CD4-positive, alpha-beta T cell treated with Interleukin-12 subunit alpha and Interleukin-12 subunit beta, for 1 hour (primary cell): ENCODE data around the gene THRA.

Experiments used
- DNase-seq: peaks from one replicate; pipeline ENCODE4 v3.0.0-alpha.2; 2020

Gene THRA

DNA sequence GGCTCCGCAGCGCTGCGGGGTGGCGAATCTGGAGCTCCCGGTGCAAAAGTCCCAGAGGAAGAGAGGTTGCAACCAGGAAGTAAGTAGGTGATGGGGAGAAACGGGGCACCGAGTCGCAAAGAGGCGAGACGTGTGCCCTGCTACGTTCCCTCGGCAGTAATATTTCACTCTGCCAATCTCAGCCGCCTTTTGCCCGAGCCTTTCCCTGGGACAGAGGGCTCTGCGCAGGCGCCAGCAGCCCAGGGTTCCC is 37.6 kb downstream of the THRA start, which contains the start of gene NR1D1:
TSS of gene NR1D1 (minus strand) at position 171 of the 250 bp plus-strand sequence. CDS start 495 bp downstream, outside the sequence.
- no peak for DNase-seq

DNA sequence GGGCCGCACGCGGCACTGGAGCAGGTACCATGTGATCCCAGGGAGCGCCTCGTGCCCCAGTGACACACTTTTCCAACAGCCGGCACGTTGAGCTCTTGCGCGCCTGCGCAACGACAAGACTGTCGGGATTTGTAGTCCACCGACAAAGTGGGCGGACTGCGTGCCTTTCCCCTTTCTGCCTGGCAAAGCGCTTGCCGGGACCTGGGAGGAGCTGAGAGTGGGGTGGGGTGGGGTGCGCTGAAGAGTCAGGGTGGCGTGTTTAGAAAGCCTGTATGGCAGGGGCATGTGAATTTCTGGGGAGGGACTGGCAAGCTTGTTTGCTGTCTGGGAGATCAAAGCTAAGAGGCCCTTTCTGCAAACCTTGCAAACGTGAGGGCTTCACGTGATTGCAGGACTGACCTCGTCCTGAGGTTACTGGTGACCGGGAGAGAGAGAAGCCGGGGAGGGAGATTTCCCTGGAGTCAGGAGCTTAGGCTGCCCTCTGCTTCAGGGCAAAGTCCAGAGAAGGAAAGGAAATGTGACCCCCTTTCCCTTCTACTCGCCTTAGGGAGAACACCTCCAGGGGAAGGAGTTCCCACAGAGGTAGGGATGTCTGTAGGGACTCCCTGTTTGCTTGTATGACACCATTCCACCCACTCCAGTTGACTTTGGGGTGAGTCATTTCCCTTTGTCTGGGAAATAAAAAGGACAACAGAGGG is 38.1 kb downstream of the THRA start:
- DNase-seq, result peak; percentile 92

DNA sequence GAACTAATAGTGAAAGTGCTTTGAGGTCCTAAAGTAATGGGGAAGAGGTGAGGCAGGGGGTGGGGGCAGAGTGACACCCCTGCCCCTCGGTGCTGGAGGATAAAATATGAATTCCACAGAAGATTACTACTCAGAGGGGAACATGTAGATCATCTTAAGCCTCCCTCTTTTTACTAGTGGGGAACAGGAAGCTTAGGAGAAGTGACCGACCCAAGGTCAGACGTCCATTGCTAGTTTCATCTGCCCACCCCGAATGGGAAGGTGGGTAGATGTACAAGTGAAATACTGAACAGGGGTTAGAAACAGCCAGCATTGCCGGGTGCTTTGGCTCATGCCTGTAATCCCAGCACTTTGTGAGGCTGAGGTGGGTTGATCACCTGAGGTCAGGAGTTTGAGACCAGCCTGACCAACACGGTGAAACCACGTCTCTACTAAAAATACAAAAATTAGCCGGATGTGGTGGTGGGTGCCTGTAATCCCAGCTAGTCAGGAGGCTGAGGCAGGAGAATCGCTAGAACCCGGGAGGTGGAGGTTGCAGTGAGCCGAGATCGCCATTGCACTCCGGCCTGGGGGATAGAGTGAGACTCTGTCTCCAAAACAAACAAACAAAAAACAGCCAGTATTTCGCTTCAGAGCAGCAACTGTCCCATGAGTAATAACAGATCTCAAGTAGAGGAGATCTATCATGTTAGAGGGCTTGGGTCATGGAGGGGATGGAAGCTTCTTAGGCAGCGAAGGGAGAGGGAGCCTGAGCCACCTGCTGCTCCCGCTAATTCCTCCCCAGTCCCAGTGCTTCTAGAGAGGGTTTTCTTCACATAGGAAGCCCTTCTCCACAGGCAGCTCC is 38.8 kb downstream of the THRA start:
- DNase-seq, result no peak

DNA sequence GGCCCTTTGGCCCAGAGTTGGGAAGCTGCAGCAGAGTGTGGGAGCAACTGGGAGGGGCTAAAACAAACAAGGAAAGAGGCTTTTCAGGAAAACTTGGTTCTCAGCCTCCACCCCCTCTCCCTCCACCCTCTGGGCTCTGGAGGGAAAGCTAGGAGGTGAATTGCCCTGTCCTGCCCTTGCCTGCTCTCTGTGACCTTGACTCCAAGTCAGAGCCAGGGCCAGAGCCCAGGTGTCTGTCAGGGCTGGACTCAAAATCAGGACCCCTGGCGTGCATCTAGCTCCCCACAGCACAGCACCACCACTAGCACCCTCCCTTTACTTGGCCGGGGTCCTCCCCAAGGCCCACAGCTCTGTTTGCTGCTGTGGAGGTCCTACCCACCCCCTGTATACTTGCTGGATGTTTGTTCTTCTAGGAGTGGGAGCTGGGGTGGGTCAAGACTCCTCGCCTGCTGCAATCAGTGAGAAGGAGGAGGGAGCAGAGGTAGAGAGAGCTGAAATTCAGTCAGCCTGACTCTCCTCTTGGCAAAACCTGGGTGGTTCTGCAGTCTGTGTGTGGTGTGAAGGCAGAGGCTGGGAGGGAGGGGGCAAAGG is 40.4 kb downstream of the THRA start:
- DNase-seq, result no peak

DNA sequence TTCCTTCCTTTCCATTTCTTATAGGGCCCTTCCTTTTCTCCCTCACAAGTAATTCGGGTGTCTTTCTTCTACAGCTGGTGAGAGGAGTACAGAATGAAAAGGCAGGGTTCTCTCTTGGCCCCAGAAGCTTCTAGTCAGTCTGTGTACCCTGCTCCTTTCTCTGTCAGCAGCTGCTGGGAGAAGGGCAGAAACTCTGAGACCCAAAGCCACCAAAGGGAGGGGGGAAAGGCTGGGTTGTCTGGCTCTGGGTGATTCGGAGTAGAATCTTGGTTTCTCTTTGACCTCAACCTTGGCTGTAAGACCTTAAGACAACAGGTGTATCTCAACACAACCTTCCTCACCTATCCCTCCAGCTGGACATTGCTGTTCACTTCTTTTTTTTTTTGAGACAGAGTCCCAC is 40.9 kb downstream of the THRA start:
- DNase-seq, result no peak

DNA sequence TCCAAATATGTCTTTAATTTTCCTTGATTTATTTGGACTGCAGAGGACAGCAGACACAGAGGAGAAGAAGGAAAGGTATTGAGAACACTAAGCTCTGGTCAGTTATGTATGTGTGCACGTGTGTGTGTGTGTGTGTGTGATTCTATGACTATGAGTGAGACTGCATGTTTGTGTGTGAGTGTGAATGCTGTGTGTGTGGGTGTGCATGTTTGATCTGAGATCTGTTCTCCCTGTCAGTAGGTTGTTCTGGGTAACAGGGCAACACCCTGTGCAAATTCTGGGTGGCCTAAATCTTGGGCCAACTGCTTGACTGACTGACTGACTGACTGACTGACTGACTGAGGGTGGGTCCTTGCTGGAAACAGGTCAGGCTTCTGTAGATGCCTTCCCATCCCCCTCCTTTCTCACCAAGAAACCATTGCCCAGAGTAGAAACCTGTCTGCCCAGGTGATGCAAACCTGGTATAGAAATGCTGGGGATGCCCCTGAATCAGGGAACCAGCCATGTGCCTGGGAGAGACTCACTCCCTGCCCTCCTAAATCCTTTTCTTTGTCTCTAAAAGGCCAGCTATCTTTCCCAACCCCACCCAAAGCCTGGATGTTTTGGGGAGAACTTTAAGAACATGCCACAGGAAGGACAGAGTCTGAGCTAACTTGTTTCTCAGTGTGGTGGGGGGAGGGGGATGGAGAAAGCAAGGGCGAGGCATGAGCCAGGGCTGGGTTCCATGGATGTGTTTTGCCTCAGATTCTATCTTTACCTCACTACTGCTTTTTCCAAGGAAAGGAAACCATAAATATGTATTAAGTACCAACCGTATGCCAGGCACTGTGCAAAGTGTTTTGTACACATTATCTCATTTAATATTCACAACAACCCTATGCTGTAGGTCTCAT is 42.1 kb downstream of the THRA start:
- DNase-seq, result no peak

DNA sequence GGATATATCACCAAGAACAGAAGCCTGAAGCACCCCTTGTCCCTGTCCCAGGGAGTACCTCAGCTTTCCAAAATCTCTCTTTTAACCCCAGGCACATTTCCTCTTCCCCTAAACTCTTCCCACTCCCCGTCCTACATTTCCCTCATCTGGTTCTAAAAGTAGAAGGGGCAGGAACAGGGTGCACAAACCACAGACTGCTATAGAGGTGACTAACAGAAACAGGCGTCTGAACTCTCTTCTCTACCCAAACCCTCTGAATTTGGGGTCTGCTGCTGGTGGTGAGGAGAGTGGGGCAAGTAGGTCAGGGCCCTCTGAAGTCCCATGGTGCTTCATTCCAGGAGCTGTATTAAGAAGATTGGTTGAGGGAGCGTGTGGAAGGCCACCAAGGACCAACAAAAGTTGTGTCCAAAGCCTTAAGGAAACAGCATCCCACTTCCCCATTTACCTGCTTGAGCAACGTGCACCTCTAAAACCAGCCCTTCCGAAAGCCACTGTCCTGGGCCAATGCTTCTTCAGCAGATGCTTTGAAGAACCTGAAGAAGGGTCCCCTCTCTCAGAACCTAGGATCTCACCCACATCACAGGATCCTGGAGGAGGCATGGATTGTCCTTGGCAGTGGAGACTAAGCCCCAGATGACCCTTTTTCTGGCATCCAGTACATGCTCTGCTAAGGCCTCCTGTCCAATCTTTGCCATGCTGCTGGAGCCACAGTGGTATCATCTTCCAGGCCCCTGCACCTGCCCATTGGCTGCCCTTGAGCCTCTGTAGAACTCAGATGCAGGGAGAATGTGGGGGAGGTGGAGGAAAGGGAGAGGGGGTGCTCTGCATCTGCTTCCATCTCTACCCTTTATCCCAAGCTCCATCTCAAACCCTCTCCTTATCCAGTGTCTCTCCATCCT is 43.3 kb downstream of the THRA start:
- no peak for DNase-seq

DNA sequence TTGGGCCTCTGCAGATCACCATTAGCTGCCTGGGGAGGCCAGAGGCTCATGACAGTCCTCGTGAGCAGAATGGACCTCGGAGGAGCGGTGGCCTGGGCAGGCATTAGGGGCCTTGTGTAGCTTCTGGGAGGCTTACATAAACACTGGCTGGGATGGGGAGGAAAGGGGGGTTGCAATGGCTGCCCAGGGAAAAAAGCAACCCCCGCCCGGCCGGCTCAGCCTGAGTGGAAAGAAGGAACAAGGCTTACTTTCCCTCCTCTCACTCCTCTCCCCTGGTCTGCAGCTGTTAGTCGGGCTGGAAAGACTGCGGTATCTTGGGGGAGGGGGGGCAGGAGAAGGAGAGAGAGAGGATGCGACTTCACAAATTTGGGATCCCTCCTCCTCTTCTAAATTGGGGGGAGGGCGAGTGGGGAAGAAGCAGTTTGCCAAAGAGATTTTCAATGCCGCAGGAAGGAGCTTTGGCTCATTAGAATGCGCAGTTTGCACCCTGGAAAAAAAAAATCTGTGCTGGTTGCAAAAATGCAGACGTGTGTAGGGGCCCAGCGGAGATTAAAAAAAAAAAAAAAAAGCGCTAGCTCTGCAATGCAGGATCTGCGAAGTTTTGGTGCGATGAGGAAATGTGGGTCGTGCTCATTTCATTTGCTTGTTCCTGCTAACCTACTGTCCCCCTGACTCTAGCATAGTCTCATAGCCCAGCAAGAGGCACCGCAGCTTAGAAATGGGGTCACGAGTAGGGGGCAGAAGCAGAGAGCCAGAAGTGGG is 44.2 kb downstream of the THRA start:
- DNase-seq, result no peak

DNA sequence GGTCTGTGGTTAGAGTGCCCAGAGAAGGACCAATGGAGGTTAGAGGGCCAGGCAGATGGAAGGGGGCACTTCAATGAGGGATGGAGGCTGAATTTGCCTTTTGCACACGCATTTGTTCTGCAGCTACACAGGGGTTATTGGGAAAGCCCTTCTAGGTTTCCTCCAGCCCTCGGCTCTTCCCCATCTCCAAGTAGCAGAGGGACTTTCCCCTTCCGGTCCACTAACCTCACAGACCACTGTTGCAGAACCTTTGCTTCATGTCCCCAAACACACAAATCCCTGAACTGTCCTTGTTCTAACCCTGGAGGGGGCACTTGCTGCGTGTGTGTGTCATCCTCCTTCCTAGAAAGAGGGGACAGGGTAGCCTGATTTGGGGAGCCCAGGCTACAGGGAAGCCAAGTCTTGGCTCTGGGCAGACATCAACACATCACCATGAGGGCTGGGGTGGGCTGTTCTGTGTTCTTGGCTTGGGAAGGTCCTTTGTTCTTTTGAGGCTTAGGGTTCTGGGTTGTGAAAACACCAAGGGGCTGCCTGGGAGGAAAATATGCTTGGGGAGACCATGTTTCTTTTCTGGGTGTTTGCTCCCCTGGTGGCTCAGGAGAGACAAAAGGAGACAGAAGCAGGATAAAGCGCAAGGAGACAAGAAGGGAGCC is 44.9 kb downstream of the THRA start:
- no peak for DNase-seq

DNA sequence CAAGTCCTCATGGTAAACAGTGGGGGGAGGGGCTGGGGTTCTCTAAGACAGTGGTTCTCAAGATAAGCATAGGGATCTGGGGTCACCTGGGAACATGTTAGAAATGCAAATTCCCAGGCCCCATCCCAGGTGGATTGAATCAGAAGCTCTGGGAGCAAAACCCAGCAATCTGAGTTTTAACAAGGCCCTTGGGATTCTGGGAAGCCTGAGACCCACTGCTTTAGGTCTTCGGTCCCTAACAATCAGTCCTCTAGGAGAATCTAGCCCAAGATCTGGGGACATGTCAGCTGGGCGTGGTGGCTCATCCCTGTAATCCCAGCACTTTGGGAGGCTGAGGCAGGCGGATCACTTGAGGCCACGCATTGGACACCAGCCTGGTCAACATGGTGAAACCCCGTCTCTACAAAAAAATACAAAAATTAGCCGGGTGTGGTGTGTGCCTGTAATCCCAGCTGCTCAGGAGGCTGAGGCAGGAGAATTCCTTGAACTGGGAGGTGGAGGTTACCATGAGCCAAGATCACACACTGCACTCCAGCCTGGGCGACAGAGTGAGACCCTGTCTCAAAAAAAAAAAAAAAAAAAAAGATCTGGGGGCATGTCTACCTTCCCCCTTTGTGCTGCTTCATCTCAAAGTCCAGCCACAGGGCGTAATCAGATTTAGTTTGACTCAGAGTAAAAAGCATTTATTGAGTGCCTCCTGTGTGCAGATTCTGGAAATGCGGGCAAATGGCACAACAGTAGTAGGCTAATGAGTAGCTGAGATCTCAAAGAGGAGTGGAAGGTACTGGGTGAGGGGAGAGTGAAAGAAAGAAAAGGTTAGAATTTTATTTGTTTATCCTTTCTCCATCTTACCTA is 46.4 kb downstream of the THRA start:
- DNase-seq, result no peak

DNA sequence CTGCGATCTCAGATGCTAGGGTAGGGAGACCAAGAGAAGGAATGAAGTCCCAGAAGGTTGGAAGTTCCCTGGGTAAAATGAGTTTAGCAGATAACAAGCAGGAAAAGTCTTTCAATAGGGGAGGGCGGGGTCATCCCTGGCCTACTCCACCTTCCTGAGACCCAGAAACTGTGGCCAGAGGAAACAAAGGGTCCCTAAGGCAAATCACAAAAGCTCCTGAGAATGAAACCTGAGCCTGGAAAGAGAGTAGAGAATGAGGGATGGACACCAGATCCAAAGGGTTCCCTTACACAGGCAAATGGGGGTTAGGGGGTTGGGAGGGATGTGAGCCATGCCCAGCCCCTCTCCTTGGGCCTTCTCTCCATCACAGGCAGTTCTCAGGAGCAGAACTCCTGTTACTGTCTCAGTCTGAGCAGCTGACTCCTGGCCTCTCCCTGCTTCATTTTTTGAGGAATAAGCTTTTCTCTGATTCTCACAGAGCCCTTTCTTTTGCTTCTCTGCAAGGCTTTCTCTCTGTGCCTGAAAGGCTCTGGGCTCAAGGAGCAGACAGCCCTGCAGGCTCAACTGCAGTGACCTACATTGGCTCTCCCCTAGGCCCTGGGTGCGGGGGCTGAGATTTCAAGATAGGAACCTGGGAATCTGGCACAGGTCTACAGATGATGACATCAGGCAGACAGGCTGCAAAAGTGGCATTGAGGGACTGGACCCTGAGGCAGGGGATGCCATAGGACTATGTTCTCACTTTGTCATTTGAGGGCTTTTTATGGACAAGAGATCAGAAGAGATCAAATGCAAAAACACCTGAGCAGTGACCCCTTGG is 47.5 kb downstream of the THRA start:
- no peak for DNase-seq

DNA sequence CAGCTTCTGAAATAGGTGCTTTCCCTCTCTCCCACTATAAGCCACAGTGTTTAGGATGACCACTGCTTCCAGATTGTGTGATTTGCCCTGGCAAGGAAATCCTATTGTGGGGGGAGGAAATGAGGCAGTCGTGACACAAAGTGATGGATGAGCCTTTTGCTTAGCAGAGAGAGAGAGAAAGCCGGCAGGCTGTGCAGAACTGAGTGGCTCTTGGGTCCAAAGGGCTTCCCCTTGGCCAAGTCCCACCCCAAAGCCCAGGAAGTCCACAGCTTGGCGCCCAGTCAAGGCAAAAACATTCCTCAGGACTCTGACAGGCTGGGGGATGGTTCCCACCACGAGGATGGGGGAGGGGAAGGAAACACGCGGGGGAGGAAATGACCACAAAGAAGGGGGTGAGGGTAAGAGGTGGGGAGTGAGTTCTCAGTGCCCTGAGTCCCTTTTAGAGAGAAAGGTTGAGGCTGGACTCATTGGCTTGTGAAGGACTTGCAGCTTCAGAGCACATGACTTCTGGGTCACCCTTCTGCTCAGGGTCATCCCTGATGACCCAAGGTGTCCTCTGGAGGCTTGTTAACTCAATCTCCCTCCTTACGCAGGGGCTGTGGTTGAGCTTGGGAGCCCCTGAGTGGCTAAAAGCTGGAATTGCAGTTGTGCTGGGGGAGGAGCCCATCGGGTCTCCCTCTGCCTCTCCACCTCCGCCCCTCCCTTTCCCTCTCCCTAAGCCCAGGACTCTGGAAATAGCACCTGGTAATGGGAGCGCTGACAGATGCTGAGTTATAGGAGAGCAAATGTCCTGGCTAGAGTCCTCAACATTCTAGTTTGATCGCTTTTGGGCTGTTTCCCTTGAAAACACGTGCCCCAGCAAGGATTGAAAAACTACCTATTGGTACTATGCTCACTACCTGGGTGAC is 48.7 kb downstream of the THRA start:
- DNase-seq, result peak; percentile 79

DNA sequence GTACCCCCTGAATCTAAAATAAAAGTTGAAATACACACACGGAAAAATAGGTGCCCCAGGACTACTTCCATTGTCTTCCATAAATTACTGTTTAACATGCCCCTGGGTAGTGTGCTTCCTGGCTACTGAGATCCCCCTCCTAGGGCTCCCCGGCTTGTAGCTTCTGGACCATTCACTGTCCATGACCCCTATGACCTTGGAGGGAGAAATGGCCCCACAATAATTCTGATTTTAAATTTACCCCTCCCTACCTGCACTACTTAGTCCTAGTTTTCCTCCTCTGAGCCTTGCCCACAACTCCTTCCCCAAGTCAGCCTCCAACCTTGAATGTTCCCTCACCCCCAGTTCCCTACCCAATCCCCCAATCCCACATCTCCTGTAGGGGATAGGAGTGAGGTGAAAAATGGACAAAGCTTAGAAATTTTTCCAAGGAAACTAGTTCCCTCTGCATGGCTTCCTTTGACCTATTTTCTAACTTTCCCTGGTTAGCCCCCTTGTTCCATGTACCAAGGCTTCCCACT is 49.5 kb downstream of the THRA start:
- no peak for DNase-seq

DNA sequence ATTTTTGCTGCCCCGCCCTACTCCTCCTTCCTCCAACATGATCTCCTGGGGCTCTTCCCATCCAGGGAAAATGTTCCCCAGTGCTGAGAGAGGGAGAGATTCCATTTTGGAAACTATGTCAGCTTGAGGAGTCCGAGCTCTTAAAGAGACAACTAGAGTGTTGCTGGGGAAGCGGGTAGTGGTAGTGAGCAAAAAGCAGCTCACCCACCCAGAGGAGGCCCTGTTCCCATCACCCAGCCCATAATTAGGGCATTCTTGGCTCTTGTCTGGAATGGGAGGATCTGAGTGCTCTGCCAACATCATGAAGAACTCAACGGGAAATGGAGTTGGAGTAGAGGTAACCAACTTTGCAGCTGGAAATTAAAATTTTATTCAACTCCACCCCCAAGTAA is 49.9 kb downstream of the THRA start:
- no peak for DNase-seq

DNA sequence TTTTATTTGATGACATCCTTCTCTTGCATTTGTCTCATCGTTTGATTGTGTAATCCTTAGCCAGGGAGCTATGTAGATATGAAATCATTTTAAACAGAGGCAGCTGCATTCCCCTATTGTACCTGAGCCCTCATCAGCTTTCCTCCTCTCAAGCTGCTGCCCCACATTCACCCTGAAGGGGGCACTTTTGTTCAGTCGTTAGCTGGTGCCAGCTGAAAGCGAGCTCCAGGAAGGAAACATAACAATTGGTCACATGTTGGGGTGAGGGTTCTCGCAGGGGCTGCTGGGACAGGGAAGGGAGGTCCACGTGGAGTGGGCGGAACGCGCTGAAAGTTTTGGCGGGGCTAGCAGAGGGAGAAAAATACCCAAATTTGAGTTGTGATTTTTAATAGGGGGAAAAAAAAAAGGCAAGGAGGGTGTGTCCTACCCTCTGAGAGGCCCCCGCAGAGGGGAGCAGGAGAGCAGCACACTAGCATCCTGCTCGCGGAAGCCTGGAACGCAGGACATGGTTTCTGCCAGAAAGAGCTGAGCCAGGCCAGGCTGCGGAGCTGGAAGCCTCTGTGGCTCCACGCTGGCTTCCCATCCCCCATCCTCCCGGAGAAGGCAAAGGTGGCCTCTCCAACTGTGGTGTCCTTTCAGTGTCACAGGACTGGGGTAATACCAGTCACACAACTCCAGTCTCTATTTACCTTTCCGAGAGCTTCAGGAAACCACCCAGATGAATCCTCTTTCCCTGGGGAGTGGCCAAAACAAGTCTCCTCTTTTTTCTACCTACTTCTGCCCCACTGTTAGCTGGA is 50.5 kb downstream of the THRA start:
- peak; percentile 95 for DNase-seq

DNA sequence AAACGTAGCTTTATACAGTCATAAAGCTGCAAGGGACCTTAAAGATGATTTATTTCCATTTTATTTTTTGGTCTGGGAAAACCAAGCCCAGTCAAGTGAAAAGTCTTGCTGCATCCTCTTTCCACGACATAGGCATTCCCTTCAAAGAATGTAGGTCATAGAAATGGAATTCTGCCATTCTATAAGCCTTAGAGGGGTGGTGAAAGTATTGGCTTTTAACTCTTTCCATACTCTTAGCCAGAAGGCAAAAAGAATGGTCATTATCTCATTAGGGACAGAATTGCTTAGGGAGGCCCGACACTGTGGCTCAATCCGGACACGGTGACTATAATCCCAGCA is 51.1 kb downstream of the THRA start:
- no peak for DNase-seq

DNA sequence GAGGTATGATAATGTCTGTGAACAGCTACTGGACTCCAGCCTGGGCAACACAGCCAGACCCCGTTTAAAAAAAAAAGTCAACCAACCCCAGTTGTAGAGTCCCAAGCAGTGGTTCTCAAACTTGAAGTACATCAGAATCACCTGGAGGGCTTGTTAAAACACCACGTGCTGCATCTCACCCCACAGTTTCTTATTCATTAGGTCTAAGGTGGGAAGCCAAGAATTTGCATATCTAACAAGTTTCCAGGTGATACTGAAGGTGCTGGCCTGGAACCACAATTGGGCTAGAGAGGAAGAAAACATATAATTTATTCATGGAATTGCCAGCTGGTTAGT is 52.3 kb downstream of the THRA start:
- no peak for DNase-seq
